ENCODE data around the gene AQP6.

DNA sequence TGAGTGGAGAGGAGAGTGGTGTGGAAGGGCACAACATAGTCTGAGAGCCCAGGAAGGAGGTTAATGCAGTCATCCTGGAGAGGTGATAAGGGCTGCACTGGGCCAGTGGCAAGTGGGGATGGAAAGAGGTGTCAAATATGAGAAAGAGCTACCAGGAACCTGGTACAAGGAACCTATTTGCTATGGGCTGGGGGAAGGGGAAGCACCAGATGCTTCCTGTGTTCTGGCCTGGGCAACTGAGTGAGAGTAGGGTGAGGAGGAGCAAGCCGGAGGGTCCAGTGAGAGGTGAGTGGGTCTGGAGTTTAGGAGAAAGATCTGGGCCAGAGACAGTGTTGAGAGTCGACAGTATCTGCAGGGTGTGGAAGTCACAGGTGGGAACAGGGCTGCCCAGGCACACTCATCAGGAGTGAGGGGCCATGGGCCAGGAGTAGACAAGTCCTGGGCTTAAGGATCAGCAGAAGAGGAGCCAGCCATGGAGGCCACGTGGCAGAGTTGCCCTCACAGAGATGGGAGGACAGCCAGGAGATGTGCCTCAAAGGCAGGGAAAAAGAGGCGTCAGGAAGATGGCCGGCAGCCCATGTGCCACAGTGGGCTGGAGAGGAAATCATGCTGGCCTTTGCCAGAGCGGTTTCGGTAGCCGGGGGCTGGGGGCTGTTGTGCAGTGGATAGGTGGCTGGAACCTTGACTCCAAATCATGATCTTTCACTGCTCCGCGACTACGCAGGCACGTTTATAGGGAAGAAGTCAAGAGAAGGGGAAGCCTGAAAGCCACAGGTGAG is 2.9 kb upstream of the AQP6 start:
- TF ChIP-seq, protein P1, sequence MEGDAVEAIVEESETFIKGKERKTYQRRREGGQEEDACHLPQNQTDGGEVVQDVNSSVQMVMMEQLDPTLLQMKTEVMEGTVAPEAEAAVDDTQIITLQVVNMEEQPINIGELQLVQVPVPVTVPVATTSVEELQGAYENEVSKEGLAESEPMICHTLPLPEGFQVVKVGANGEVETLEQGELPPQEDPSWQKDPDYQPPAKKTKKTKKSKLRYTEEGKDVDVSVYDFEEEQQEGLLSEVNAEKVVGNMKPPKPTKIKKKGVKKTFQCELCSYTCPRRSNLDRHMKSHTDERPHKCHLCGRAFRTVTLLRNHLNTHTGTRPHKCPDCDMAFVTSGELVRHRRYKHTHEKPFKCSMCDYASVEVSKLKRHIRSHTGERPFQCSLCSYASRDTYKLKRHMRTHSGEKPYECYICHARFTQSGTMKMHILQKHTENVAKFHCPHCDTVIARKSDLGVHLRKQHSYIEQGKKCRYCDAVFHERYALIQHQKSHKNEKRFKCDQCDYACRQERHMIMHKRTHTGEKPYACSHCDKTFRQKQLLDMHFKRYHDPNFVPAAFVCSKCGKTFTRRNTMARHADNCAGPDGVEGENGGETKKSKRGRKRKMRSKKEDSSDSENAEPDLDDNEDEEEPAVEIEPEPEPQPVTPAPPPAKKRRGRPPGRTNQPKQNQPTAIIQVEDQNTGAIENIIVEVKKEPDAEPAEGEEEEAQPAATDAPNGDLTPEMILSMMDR (IDR thresholded peaks at IDR 0.05) = no peak
- TF ChIP-seq POLR2A (IDR thresholded peaks at IDR 0.05) = no peak
